Measurements from ENCODE around the gene ZCRB1.

The ZCRB1 gene

DNA sequence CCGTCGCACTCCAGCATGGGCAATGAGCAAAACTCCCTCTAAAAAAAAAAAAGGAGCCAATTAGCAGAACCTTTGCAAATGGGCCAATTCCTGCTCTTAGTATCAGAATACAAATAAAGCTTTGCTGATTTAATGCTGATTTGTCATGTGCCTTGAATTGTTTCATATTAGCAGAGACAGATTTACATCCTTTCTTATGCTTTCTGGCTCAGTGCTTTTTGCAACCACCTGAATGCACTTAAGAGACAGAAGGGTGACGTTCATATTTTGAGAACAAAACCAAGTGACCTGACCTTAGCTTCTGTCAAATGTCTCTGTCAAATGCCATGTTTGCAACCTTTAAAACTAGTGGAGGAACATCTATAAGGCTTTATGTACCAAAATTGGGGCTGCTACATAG lies 44.0 kb downstream of the ZCRB1 start:
- Mint-ChIP-seq H3K27ac (no peak overlapping the region), H3K27me3 (ENCODE audit: low read depth) (peaks cover 11% of the 10 kb centered on the region), H3K4me1 (ENCODE audit: low read depth) (peaks cover 2% of the 10 kb centered on the region), H3K9me3 (no peaks in the 10 kb centered on the region), H3K36me3 (ENCODE audit: low read depth) (no peaks in the 10 kb centered on the region), H3K4me3 (no peak overlapping the region)
- no peak for DNase-seq (ENCODE audit: low spot score)

DNA sequence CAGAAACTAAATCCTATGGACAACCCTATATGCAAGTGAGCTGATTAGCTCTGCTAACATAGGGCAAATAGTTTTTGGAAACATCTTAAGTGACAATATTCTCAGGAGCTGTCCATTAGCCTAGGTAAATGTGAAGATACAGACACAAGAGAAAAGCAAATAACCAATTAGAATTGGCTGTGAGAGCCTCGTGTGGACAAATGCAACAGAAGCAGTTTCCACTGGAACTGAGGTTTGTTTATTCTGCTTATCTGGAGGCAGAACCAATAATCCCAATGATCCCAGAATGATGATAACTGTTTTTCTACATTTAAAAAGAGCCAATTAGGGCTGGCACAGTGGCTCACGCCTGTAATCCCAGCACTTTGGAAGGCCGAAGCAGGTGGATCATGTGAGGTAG lies 44.6 kb downstream of the ZCRB1 start:
- Mint-ChIP-seq H3K27me3 (ENCODE audit: low read depth) (peaks cover 11% of the 10 kb centered on the region), H3K27ac (no peak overlapping the region), H3K4me3 (no peak overlapping the region), H3K9me3 (no peaks in the 10 kb centered on the region), H3K36me3 (ENCODE audit: low read depth) (no peaks in the 10 kb centered on the region), H3K4me1 (ENCODE audit: low read depth) (peaks cover 2% of the 10 kb centered on the region)
- DNase-seq (ENCODE audit: low spot score), result no peak

DNA sequence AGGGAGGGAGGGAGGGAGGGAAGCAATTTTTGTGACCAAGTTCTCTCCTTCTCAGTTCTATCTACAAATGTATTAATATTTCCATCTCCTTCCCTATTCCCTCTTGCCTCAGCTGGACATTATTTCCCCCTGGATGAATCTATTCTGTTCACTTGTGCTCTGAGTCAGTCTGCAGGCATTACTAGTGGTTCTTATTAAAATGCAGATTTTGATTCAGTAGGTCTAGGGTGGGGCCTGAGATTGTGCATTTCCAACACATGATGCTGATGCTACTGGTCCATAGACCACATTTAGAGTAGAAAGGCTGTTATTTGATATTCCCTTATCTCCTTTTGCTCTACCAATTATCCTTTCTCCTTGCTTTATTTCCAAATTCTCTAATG lies 47.8 kb downstream of the ZCRB1 start:
- H3K9me3 Mint-ChIP-seq, result no peaks in the 10 kb centered on the region
- H3K27ac Mint-ChIP-seq, result no peak overlapping the region
- no peaks in the 10 kb centered on the region for H3K36me3 Mint-ChIP-seq (ENCODE audit: low read depth)
- H3K27me3 Mint-ChIP-seq (ENCODE audit: low read depth), result peaks cover 11% of the 10 kb centered on the region
- H3K4me3 Mint-ChIP-seq, result no peak overlapping the region
- no peak for DNase-seq (ENCODE audit: low spot score)
- H3K4me1 Mint-ChIP-seq (ENCODE audit: low read depth), result no peaks in the 10 kb centered on the region

- no peak for DNase-seq (ENCODE audit: low spot score)
- Mint-ChIP-seq H3K4me3 (no peak overlapping the region), H3K9me3 (no peaks in the 10 kb centered on the region), H3K27ac (no peak overlapping the region), H3K36me3 (ENCODE audit: low read depth) (no peaks in the 10 kb centered on the region), H3K4me1 (ENCODE audit: low read depth) (no peaks in the 10 kb centered on the region), H3K27me3 (ENCODE audit: low read depth) (peaks cover 11% of the 10 kb centered on the region)
Observed at GRCh38 chr12:42277396-42278127, 48.3 kb downstream of the ZCRB1 start.

DNA sequence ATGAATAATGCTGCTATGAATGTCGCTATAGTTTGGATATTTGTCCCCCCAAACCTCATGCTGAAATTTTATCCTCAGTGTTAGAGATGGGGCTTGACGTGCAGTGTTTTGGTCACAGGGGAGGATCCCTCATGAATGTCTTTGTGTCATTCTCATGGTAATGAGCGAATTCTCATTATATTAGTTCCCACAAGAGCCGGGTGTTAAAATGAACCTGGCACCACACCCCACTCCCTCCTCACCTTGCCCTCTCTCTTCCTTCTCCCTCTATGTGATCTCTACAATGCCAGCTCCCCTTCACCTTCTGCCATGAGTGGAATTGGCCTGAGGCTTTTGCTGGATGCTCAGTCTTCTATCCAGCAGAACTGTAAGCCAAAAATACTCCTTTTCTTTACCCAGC lies 50.4 kb downstream of the ZCRB1 start:
- H3K27me3 Mint-ChIP-seq (ENCODE audit: low read depth), result peaks cover 10% of the 10 kb centered on the region
- H3K9me3 Mint-ChIP-seq, result no peaks in the 10 kb centered on the region
- H3K27ac Mint-ChIP-seq, result no peak overlapping the region
- peaks cover 5% of the 10 kb centered on the region for H3K4me1 Mint-ChIP-seq (ENCODE audit: low read depth)
- DNase-seq (ENCODE audit: low spot score), result no peak
- no peak overlapping the region for H3K4me3 Mint-ChIP-seq
- H3K36me3 Mint-ChIP-seq (ENCODE audit: low read depth), result no peaks in the 10 kb centered on the region

DNA sequence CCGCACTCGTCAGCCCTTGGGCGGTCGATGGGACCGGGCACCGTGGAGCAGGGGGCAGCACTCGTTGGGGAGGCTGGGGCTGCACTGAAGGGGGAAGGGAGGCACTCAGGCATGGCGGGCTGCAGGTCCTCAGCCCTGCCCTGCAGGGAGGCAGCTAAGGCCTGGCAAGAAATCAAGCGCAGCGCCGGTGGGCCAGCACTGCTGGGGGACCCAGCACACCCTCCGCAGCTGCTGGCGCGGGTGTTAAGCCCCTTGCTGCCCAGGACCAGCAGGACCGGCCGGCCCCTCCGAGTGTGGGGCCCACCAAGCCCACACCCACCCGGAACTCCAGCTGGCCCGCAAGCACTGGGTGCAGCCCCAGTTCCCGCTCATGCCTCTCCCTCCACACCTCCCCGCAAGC lies 52.2 kb downstream of the ZCRB1 start:
- no peaks in the 10 kb centered on the region for H3K36me3 Mint-ChIP-seq (ENCODE audit: low read depth)
- H3K4me3 Mint-ChIP-seq, result no peak overlapping the region
- peaks cover 5% of the 10 kb centered on the region for H3K4me1 Mint-ChIP-seq (ENCODE audit: low read depth)
- DNase-seq (ENCODE audit: low spot score), result no peak
- no peaks in the 10 kb centered on the region for H3K9me3 Mint-ChIP-seq
- peaks cover 10% of the 10 kb centered on the region for H3K27me3 Mint-ChIP-seq (ENCODE audit: low read depth)
- no peak overlapping the region for H3K27ac Mint-ChIP-seq

DNA sequence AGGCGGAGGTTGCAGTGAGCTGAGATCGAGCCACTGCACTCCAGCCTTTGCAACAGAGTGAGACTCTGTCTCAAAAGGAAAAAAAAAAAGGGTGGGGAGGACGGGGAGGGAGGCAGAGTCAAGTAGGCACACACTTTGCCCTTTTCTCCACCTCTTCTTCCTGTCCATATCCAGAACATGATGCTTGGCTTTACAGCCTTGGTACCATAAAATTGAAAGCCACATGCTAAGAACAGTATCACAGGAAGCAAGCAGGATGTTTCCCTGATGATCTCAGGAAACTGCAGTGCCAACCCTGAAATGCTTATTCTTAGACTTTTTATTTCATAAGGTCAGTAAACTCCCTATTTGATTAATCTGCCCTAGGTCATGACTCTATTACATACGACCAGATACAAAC lies 55.3 kb downstream of the ZCRB1 start:
- H3K27ac Mint-ChIP-seq, result no peak overlapping the region
- no peak overlapping the region for H3K4me3 Mint-ChIP-seq
- no peak for DNase-seq (ENCODE audit: low spot score)
- no peaks in the 10 kb centered on the region for H3K36me3 Mint-ChIP-seq (ENCODE audit: low read depth)
- H3K27me3 Mint-ChIP-seq (ENCODE audit: low read depth), result peaks cover 5% of the 10 kb centered on the region
- no peaks in the 10 kb centered on the region for H3K9me3 Mint-ChIP-seq
- peaks cover 5% of the 10 kb centered on the region for H3K4me1 Mint-ChIP-seq (ENCODE audit: low read depth)

DNA sequence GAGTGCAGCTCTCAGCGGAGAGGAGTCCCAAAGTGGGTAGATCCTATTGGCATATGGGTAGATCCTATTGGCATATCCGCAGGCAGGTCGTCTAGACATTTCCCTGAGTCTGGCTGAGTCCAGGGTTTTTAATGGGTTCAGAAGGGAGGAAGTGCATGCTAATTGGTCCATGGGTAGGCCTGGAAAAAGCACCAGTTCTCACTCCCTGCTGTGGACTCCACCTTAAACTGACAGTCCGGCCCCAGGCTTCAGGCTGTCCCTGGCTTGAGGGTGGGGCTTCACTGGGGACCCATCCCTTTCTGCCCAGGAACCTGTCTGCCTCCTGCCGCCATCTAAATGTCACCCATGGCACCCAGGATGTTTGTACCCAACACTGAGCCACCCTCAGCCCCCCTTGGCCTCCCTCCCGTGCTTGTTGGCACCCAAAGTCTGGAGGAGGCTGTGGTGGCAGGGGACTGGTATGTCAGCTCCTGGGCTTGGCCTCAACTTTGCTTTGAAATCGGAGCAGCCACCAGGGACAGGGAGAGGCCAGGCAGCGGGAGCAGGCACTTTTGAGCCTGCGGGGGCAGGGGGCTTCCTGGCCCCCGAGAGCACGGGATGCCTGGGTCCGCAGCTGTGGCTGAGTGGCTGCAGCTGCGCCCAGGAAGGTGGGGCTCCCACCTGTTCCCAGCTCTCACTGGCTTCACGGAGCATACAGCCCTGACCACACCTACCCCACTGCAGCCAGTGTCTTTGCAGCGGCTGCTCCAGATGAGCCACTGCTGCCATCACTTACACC lies 58.3 kb downstream of the ZCRB1 start:
- H3K36me3 Mint-ChIP-seq (ENCODE audit: low read depth), result no peaks in the 10 kb centered on the region
- no peak overlapping the region for H3K27ac Mint-ChIP-seq
- no peak for DNase-seq (ENCODE audit: low spot score)
- no peak overlapping the region for H3K4me3 Mint-ChIP-seq
- H3K9me3 Mint-ChIP-seq, result no peaks in the 10 kb centered on the region
- peaks cover 9% of the 10 kb centered on the region for H3K4me1 Mint-ChIP-seq (ENCODE audit: low read depth)
- peaks cover 9% of the 10 kb centered on the region for H3K27me3 Mint-ChIP-seq (ENCODE audit: low read depth)

DNA sequence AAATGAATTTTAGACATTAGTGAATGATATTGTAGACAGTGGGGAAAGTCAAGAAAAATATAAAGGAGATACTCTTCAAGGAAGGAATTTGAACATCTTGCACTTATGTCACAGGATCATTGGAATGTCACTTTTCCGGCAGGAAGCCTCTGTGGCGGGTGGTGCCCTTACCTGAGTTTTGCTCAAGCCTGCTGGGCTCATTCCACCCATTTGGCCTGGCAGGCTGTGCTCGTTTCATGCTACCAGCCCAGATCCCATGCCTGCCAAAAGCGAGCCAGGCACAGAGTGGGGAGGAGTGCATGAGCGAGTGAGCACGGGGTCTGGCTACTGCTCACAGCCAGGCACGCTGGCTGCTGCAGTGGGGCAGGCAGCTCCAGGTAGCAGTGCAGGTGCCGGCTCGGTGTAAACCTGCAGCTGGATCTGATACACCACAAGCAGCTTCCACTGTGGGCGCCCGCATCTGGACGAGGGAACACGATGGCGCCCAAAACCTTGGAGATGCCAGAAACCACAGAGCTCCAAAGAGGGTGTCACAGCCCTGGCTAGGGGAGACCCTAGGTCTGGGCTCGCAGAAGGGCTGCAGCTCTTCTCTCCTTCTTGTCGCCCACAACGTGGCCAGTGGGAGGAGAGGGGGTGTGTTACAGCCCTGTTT lies 59.2 kb downstream of the ZCRB1 start:
- H3K9me3 Mint-ChIP-seq, result no peaks in the 10 kb centered on the region
- no peak overlapping the region for H3K27ac Mint-ChIP-seq
- H3K36me3 Mint-ChIP-seq (ENCODE audit: low read depth), result no peaks in the 10 kb centered on the region
- peaks cover 9% of the 10 kb centered on the region for H3K27me3 Mint-ChIP-seq (ENCODE audit: low read depth)
- peaks cover 18% of the 10 kb centered on the region for H3K4me1 Mint-ChIP-seq (ENCODE audit: low read depth)
- DNase-seq (ENCODE audit: low spot score), result no peak
- H3K4me3 Mint-ChIP-seq, result no peak overlapping the region

- Mint-ChIP-seq H3K36me3 (ENCODE audit: low read depth) (no peaks in the 10 kb centered on the region), H3K4me1 (ENCODE audit: low read depth) (peaks cover 15% of the 10 kb centered on the region), H3K27ac (no peak overlapping the region), H3K27me3 (ENCODE audit: low read depth) (peaks cover 6% of the 10 kb centered on the region), H3K9me3 (peaks cover 2% of the 10 kb centered on the region), H3K4me3 (no peak overlapping the region)
- DNase-seq (ENCODE audit: low spot score), result no peak
Observed at GRCh38 chr12:42262271-42262670, 63.6 kb downstream of the ZCRB1 start.
